OCI-LY7 (cell line): ENCODE data around the gene ANKRD30A.

Experiments
- CTCF ChIP-seq: fragments of 200-600 bp; sonication (generic); conservative IDR thresholded peaks from 2 replicates; pipeline ENCODE4 v1.5.1; 2014; ENCODE audit warnings: mild to moderate bottlenecking, antibody characterized with exemption, low read length, moderate library complexity, mixed read lengths
- EZH2phosphoT487 ChIP-seq: fragments of 200-600 bp; sonication (generic); IDR thresholded peaks from 2 replicates; pipeline ENCODE4 v1.6.1; 2018; ENCODE audit warnings: low read depth, borderline replicate concordance, mild to moderate bottlenecking, mixed run types, antibody characterized with exemption, low read length, moderate library complexity, mixed read lengths

DNA sequence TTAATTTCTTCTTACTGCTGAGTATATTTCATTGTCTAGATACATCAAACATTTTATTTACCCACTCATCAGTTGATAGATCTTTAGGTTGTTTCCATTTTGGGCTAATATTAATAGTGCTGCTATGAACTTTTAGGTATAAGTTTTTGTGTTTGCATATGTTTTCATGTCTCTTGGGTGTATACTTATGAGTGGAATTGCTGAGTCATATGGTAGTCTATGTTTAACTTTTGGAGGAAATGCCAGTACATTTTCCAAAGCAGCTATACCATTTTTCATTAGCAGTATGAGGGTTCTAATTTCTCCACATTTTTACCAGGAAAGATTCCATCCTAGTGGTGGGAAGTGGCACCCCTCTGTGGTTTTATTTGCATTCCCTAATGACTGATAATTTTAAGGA is 101.1 kb downstream of the ANKRD30A start:
- TF ChIP-seq CTCF (no peak), EZH2phosphoT487 (no peak)
